ENCODE results near the gene PEX3. TPM values are rescaled to one million over a fixed set of nuclear protein-coding genes. Genes with fewer than 3 reads are reported as not detected.

PEX3 gene
- total RNA-seq, 1 experiment from 2014 or later = 19.7 TPM

Other genes with a start within 250 kb of the PEX3 start
- gene ADAT2, start 110 bp upstream of the PEX3 start, total RNA-seq (2014; rRNA removed; shearing (Covaris generic)) = 3.1 and 5.5 TPM in 2 replicates
- gene FUCA2, start 60.9 kb downstream of the PEX3 start, total RNA-seq (2014; rRNA removed; shearing (Covaris generic)) = 39.2 and 52.5 TPM in 2 replicates
- gene PHACTR2, start 227.2 kb downstream of the PEX3 start, total RNA-seq (2014; rRNA removed; shearing (Covaris generic)) = 53.1 and 75.1 TPM in 2 replicates

Data from SJSA1 (cell line).